Suprapubic skin (tissue), 4 donors: ENCODE measurements around the gene INSYN2B. TPM values are rescaled to one million over a fixed set of nuclear protein-coding genes. Genes with fewer than 3 reads are reported as not detected.

ENCODE experiments used
- DNase-seq, 2 donors: peaks; one replicate each; pipeline ENCODE4 v3.0.0-alpha.2; 2019; ENCODE audit warnings: low spot score in 2 of 2
- H3K27ac ChIP-seq: fragments of 200-600 bp; sonication (generic); one replicate; pipeline ENCODE4 v1.5.1; 2019
- H3K27me3 ChIP-seq: fragments of 200-600 bp; sonication (generic); one replicate; pipeline ENCODE4 v1.5.1; 2019
- H3K36me3 ChIP-seq: fragments of 200-600 bp; sonication (generic); one replicate; pipeline ENCODE4 v1.5.1; 2019
- H3K4me1 ChIP-seq: fragments of 200-600 bp; sonication (generic); one replicate; pipeline ENCODE4 v1.5.1; 2019
- H3K4me3 ChIP-seq: fragments of 200-600 bp; sonication (generic); one replicate; pipeline ENCODE4 v1.5.1; 2019; ENCODE audit warnings: mild to moderate bottlenecking
- H3K9me3 ChIP-seq: fragments of 200-600 bp; sonication (generic); one replicate; pipeline ENCODE4 v1.5.1; 2019
- EP300 ChIP-seq: sonication (generic); formaldehyde crosslinking; IDR thresholded peaks from one replicate; pipeline ENCODE4 v1.6.1; 2017; ENCODE audit warnings: antibody characterized with exemption
- POLR2A ChIP-seq, 2 donors: fragments of 450-650 bp; IDR thresholded peaks; one replicate each; pipeline ENCODE4 v1.6.1; 2017; ENCODE audit warnings: antibody characterized with exemption in 2 of 2, mild to moderate bottlenecking in 2 of 2, moderate library complexity in 2 of 2
- POLR2AphosphoS5 ChIP-seq, 3 donors: sonication (generic); formaldehyde crosslinking; IDR thresholded peaks; one replicate each; pipeline ENCODE4 v1.6.1; 2017; ENCODE audit warnings: antibody characterized with exemption in 3 of 3
- WGBS: methylation state at CpG from one replicate; pipeline ENCODE4 v1.1.5; 2018; 5-methylcytosine and 5-hydroxymethylcytosine counted together
- total RNA-seq, 4 donors: library from RNA; depleted of rRNA; stranded (reverse); fragments of >200 nt; gene quantifications; one replicate each; pipeline ENCODE4 v1.1.0, GENCODE V29; 2016
- TF ChIP-seq, protein P1 (sequence below), 2 donors: fragments of 200-600 bp in 1 of 2; fragments of 450-650 bp in 1 of 2; sonication (generic) in 1 of 2; IDR thresholded peaks; one replicate each; pipeline ENCODE4 v1.5.1; 2016 to 2019; ENCODE audit warnings: antibody characterized with exemption in 2 of 2, mild to moderate bottlenecking in 1 of 2, moderate library complexity in 1 of 2

Gene INSYN2B
- total RNA-seq, 4 donors from 2014 or later, result 0.47 to 0.68 (median 0.55) TPM

DNA sequence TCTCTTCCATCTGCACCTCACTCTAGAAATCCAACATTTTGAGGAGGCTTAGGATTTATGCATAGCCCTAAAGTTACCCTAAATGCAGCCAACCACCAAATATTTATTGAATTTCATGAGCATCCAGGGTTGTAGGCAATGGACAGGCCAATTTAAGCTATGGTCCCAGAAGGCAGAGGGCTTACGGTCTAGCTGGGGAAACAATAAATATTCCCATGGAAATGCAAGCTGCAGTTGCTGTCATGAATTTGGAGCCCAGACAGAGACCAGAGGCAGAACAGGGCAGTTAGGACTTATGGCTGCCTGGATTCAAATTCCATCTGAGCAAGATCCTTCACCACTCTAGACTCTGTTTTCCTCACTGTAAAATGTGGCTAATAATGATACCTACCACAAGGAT lies 9.1 kb upstream of the INSYN2B start:
- H3K36me3 ChIP-seq, result no peaks in the 10 kb centered on the region
- DNase-seq, result no peak
- H3K9me3 ChIP-seq, result no peaks in the 10 kb centered on the region
- 40% methylated on average over 1 of the region's 1 CpG for WGBS
- no peak overlapping the region for H3K4me3 ChIP-seq
- TF ChIP-seq EP300, result no peak
- no peak for TF ChIP-seq POLR2A (IDR thresholded peaks at IDR 0.05)
- TF ChIP-seq, protein P1, sequence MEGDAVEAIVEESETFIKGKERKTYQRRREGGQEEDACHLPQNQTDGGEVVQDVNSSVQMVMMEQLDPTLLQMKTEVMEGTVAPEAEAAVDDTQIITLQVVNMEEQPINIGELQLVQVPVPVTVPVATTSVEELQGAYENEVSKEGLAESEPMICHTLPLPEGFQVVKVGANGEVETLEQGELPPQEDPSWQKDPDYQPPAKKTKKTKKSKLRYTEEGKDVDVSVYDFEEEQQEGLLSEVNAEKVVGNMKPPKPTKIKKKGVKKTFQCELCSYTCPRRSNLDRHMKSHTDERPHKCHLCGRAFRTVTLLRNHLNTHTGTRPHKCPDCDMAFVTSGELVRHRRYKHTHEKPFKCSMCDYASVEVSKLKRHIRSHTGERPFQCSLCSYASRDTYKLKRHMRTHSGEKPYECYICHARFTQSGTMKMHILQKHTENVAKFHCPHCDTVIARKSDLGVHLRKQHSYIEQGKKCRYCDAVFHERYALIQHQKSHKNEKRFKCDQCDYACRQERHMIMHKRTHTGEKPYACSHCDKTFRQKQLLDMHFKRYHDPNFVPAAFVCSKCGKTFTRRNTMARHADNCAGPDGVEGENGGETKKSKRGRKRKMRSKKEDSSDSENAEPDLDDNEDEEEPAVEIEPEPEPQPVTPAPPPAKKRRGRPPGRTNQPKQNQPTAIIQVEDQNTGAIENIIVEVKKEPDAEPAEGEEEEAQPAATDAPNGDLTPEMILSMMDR (IDR thresholded peaks at IDR 0.05), result no peak
- TF ChIP-seq POLR2AphosphoS5 (IDR thresholded peaks at IDR 0.05), result no peak
- H3K27ac ChIP-seq, result no peak overlapping the region
- peaks cover 5% of the 10 kb centered on the region for H3K27me3 ChIP-seq
- H3K4me1 ChIP-seq, result no peaks in the 10 kb centered on the region

DNA sequence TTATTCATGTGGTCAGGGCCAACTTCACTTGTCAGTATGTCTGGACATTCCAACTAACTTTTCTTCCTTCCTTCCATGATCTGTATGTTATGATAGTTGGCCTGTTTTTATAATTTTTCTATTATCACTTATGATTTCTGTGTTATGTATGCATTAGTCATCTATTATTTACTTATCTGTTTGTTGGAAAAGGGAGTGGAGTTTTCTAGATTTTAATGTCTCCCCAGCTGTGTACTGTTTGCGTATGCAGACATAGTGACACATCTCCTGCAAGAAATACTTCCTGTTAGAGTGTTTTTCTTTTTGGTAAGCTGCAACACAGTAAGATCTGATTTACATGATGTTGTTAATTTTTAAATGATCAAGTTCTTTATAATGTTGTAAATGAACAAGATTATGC lies 8.7 kb upstream of the INSYN2B start:
- H3K27me3 ChIP-seq, result peaks cover 5% of the 10 kb centered on the region
- no peaks in the 10 kb centered on the region for H3K36me3 ChIP-seq
- H3K4me1 ChIP-seq, result no peaks in the 10 kb centered on the region
- no peak for DNase-seq
- H3K27ac ChIP-seq, result no peak overlapping the region
- TF ChIP-seq EP300 (no peak), POLR2A (IDR thresholded peaks at IDR 0.05) (no peak), POLR2AphosphoS5 (IDR thresholded peaks at IDR 0.05) (no peak)
- TF ChIP-seq, protein P1 (IDR thresholded peaks at IDR 0.05), result no peak
- no peaks in the 10 kb centered on the region for H3K9me3 ChIP-seq
- H3K4me3 ChIP-seq, result no peak overlapping the region
- 88% methylated on average over 1 of the region's 1 CpG for WGBS

DNA sequence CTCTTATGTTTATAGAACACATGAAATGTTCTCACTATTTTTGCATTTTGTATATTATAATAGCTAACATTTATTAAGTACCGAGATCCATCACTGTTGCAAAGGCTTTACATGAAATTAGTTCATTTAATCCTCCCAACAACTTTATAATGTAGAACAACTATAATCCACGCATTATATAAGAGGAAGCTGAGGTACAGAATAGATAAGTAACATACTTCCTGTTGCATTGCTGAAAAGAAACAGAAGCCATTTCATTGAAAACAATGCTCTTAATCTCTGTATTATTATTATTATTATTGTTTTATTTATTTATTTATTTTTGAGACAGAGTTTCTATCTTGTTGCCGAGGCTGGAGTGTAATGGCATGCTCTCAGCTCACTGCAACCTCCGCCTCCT lies 7.9 kb upstream of the INSYN2B start:
- no peaks in the 10 kb centered on the region for H3K9me3 ChIP-seq
- H3K4me3 ChIP-seq, result no peak overlapping the region
- no peaks in the 10 kb centered on the region for H3K36me3 ChIP-seq
- WGBS, result 91% methylated on average over 4 of the region's 4 CpGs
- H3K4me1 ChIP-seq, result no peaks in the 10 kb centered on the region
- H3K27me3 ChIP-seq, result no peaks in the 10 kb centered on the region
- no peak for DNase-seq
- H3K27ac ChIP-seq, result no peak overlapping the region
- no peak for TF ChIP-seq POLR2A (IDR thresholded peaks at IDR 0.05)
- TF ChIP-seq EP300, result no peak
- TF ChIP-seq POLR2AphosphoS5 (IDR thresholded peaks at IDR 0.05), result no peak
- TF ChIP-seq, protein P1 (IDR thresholded peaks at IDR 0.05), result no peak

DNA sequence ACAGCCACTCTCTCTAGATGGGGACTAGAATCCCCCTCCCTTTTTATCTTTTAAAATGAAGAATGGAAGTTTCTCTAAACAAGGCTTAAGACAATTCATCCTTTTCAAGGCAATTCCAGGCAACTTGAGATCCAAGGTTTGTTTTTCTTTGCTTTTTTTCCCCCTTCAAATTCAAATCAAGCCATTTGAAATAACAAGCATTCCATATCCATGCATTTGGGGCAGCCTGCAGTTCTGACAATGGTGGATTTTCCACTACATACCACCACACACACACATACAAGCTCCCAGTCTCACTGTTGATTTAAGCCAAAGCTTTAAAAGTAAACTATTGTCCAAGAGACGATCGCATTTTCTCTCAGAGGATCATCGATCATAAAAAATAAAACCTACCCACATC lies 424 bp downstream of the INSYN2B start:
- Histone ChIP-seq H3K4me1 (peaks cover 10% of the 10 kb centered on the region), H3K4me3 (peak overlapping the region; percentile 20), H3K27me3 (peaks cover 5% of the 10 kb centered on the region), H3K9me3 (no peaks in the 10 kb centered on the region), H3K36me3 (no peaks in the 10 kb centered on the region), H3K27ac (no peak overlapping the region)
- 31% methylated on average over 3 of the region's 3 CpGs for WGBS
- TF ChIP-seq POLR2AphosphoS5 (IDR thresholded peaks at IDR 0.05) (no peak), POLR2A (IDR thresholded peaks at IDR 0.05) (no peak), EP300 (no peak)
- TF ChIP-seq, protein P1 (IDR thresholded peaks at IDR 0.05), result no peak
- DNase-seq, result no peak

GRCh38 chr5:169978714-169979113 lies 1.6 kb downstream of the INSYN2B start:
- H3K4me1 ChIP-seq, result peaks cover 10% of the 10 kb centered on the region
- H3K36me3 ChIP-seq, result no peaks in the 10 kb centered on the region
- 43% methylated on average over 7 of the region's 7 CpGs for WGBS

More at GRCh38 chr5:169978714-169979113, 1.6 kb downstream of the INSYN2B start:
- TF ChIP-seq, protein P1 (IDR thresholded peaks at IDR 0.05), result no peak
- TF ChIP-seq EP300 (no peak), POLR2AphosphoS5 (IDR thresholded peaks at IDR 0.05) (no peak), POLR2A (IDR thresholded peaks at IDR 0.05) (no peak)
- H3K27ac ChIP-seq, result no peak overlapping the region
- peaks cover 5% of the 10 kb centered on the region for H3K27me3 ChIP-seq
- DNase-seq, result no peak
- H3K4me3 ChIP-seq, result no peak overlapping the region
- H3K9me3 ChIP-seq, result no peaks in the 10 kb centered on the region
